ENCODE data around the gene LAMC3.
"Not testable (repeated sequence)": the region's sequence is repeated elsewhere in the genome, so short reads cannot be mapped to it uniquely, and the experiment has no call there.

LAMC3 gene

DNA sequence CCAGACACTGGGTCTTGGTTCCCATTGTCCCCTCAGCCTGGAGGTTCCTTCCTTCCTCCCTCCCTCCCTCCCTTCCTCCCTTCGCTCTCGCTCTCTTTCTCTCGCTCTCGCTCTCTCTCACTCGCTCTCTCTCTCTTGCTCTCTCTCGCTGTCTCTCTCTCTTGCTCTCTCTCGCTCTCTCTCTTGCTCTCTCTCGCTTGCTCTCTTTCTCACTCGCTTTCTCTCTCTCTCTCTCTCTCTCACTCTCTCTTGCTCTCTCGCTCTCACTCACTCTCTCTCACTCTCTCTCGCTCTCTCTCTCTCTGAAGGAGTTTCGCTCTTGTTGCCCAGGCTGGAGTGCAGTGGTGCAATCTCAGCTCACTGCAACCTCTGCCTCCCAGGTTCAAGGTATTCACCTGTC is 23.4 kb downstream of the LAMC3 start:
- Mint-ChIP-seq H3K27ac (no peak overlapping the region), H3K4me3 (no peak overlapping the region), H3K9me3 (ENCODE audit: low read depth) (no peaks in the 10 kb centered on the region), H3K27me3 (no peaks in the 10 kb centered on the region), H3K36me3 (no peaks in the 10 kb centered on the region), H3K4me1 (ENCODE audit: low read depth) (no peaks in the 10 kb centered on the region)

DNA sequence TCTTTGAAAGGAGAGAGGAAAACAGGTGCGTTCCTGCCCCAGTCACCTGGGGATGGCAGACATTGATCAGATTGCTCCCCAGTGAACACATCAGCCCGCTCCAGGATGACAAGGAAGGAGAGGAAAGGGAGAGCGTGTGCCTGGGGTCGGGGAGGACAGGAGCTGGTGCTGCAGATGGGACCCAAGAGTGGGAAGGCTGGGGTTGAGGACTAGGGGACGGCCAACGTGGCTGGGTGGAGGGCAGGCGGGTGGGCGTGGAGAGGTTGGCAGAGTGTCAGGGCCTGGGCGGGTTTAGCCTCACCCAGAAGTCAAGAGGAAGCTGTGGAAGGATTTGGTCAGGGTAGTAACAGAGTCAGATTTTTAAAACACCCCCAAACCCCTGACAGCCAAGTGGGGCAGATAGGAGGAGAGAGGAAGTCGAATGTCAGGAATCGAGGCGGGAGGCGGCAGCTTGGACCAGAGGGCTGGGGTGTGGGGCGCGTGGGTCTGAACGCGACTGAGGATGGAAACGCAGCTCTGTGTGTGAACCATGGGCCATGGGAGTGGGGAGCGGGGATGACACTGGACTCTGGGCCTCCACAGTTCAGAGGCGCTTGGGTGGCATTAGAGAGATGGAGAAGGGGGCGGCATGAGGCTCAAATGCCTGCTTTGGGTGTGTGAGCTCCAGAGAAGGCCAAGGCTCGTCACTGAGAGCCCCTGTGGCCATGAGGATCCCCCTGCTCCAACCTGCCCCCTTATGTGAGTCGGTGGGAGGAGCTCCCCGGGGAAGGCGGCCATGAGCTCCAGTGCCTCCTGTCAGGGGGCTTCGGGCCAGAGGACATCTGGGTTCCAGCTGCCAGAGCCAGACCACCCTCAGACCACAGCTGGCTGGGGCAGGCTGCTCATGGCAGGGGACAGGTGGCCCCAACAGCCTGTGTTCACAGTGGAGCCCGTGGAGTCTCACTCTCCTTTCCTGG is 24.6 kb downstream of the LAMC3 start:
- H3K27ac Mint-ChIP-seq = no peak overlapping the region
- H3K9me3 Mint-ChIP-seq (ENCODE audit: low read depth) = no peaks in the 10 kb centered on the region
- no peaks in the 10 kb centered on the region for H3K27me3 Mint-ChIP-seq
- no peaks in the 10 kb centered on the region for H3K36me3 Mint-ChIP-seq
- H3K4me3 Mint-ChIP-seq = no peak overlapping the region
- H3K4me1 Mint-ChIP-seq (ENCODE audit: low read depth) = no peaks in the 10 kb centered on the region

DNA sequence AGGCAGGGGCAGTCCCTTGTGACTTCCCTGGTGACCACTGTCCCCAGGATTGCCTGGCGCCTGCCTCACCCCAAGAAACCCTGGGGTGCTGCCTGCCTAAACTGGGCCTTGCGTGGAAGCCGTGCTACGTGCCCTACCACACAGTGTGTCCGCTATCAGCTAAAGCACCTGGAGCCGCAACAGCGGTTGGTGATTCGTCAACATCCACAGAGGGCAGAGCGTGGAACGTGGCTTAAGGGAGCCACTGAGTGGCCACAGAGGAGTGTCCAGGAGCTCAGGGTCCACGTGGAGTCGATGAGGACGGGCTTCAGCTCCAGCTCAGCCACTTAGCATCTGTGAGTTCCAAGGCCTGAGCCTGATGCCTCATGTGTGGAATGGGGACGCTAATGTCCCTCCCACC is 25.3 kb downstream of the LAMC3 start:
- Mint-ChIP-seq H3K4me1 (ENCODE audit: low read depth) (no peaks in the 10 kb centered on the region), H3K27me3 (no peaks in the 10 kb centered on the region), H3K4me3 (no peak overlapping the region), H3K27ac (no peak overlapping the region), H3K36me3 (no peaks in the 10 kb centered on the region), H3K9me3 (ENCODE audit: low read depth) (no peaks in the 10 kb centered on the region)

DNA sequence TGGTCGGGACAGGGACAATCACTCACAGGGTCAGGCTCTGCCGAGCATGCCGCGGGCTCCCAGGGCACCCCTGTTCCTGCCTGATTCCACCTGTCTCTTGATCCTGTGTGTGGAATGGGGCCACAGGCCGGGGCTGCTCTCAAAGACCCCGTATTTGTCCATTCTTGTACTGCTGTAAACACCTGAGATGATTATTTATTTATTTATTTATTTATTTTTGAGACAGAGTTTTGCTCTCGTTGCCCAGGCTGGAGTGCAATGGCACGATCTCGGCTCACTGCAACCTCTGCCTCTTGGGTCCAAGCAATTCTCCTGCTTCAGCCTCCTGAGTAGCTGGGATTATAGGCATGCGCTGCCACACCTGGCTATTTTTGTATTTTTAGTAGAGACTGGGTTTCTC is 25.8 kb downstream of the LAMC3 start:
- not testable (repeated sequence) for H3K27me3 Mint-ChIP-seq; H3K4me3 Mint-ChIP-seq; H3K4me1 Mint-ChIP-seq (ENCODE audit: low read depth); H3K27ac Mint-ChIP-seq; H3K36me3 Mint-ChIP-seq; H3K9me3 Mint-ChIP-seq (ENCODE audit: low read depth)

DNA sequence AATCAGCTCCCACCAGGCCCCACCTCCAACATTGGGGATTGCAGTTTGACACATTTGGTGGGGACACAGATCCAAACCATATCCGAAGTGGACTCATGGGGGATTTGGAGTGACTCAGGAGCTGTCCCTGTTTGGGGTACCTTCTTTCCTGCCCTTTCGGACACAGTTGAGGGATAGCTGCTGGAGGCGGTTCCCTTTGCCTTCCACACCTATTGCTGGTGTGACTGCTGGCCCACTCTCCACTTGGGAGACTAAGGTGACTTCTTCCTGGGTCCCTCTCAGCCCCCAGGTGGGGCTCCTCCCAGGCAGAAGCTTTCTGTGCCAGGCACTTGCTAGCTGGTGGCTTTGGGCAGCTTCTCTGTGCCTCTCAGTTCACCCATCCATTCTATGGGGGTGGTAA is 26.6 kb downstream of the LAMC3 start:
- no peak overlapping the region for H3K27ac Mint-ChIP-seq
- no peaks in the 10 kb centered on the region for H3K9me3 Mint-ChIP-seq (ENCODE audit: low read depth)
- no peaks in the 10 kb centered on the region for H3K4me1 Mint-ChIP-seq (ENCODE audit: low read depth)
- H3K27me3 Mint-ChIP-seq = no peaks in the 10 kb centered on the region
- H3K36me3 Mint-ChIP-seq = no peaks in the 10 kb centered on the region
- H3K4me3 Mint-ChIP-seq = no peak overlapping the region

DNA sequence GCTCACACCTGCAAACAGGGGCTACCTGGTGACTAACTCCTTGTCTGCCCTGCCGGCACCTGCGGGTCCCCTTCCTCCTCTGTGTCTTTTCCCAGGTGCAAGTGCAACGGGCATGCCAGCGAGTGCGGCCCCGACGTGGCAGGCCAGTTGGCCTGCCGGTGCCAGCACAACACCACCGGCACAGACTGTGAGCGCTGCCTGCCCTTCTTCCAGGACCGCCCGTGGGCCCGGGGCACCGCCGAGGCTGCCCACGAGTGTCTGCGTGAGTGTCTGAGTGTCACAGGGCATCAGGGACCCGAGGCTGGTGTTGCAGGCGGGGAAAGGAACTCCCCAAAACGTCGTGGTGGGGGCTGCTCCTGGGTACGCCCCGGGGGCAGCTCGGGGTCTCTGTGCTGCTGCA is 27.1 kb downstream of the LAMC3 start:
- Mint-ChIP-seq H3K36me3 (no peaks in the 10 kb centered on the region), H3K9me3 (ENCODE audit: low read depth) (no peaks in the 10 kb centered on the region), H3K27me3 (no peaks in the 10 kb centered on the region), H3K4me3 (no peak overlapping the region), H3K4me1 (ENCODE audit: low read depth) (no peaks in the 10 kb centered on the region), H3K27ac (no peak overlapping the region)

DNA sequence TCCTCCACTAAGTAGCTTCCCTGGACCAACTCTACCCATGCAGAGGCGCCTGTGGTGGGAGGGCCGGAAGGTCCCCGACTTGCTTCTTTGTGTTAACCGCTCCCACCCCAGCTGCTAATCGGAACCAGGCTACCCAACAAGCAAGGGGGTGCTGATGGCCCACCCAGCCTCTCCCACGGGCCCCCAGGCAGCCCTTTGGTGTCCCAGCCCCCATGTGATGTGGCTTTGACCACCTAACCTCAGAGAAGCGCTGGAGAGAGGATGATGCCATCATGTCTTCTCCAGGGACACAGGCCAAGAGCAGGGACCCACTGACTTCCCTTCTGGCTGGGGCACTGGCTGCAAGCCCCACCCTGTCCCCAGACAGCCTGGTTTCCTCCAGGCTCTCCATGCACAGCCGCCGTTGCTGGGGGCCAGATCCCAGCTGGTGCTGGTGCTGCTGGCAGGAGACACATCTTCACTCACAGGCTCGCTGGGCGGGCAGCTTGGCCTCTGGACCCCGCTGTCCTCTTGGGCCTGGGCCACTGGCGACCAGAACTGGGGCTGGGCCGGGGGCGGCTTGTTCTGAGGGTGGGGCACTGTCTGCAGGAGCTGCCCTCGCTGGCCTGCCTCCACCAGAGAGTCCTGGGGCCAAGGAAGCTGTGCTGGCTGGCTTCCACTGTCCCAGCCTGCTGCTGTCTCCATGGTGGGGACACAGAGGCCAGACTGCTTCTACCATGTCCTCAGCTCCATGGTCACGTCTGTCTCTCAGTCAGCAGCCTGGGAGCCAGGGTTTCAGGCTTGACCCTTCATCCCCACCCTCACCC is 27.8 kb downstream of the LAMC3 start:
- no peaks in the 10 kb centered on the region for H3K27me3 Mint-ChIP-seq
- H3K36me3 Mint-ChIP-seq = no peaks in the 10 kb centered on the region
- H3K9me3 Mint-ChIP-seq (ENCODE audit: low read depth) = no peaks in the 10 kb centered on the region
- no peaks in the 10 kb centered on the region for H3K4me1 Mint-ChIP-seq (ENCODE audit: low read depth)
- H3K4me3 Mint-ChIP-seq = no peak overlapping the region
- no peak overlapping the region for H3K27ac Mint-ChIP-seq

DNA sequence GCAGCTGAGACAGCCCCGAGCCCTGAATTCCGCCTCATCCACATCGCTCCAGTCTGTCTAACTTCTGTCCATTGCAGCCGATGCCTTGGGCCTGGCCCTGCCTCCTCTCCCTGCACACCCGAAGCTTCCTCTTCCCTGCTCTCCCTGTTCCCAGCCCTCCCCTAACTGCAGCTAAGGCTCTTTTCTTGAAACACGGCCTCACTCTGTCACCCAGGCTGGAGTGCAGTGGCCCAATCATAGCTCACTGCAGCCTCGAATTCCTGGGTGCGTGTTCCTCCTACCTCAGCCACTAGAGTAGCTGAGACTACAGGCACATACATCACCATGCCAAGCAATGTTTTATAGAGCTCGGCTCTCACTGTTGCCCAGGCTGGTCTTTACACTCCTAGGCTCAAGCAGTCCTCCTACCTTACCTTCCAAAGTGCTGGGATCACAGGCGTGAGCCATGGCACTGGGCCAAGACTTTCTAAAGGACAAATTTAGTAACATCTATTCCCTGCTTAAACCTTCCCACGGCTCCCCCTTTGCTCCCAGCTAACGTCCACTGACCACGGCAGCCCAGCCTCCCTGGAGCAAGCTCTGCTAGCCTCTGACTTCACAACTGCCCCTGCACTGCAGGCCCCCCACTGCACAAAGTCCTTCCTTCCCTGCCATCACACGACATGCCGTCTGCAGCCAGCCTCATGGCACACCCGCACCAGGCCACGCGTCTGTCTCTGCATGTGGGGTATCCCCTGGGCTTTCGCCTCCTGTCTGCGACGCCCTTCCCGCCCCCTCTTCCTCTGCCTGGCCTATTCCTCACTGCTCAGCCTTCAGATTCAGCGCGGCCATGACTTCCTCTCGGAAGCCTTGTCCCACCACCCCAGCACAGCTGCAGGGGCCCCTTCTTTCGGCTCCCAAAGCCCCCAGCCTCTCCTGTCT is 28.6 kb downstream of the LAMC3 start:
- Mint-ChIP-seq H3K9me3 (ENCODE audit: low read depth) (no peaks in the 10 kb centered on the region), H3K4me3 (no peak overlapping the region), H3K4me1 (ENCODE audit: low read depth) (no peaks in the 10 kb centered on the region), H3K27me3 (no peaks in the 10 kb centered on the region), H3K27ac (no peak overlapping the region), H3K36me3 (no peaks in the 10 kb centered on the region)

DNA sequence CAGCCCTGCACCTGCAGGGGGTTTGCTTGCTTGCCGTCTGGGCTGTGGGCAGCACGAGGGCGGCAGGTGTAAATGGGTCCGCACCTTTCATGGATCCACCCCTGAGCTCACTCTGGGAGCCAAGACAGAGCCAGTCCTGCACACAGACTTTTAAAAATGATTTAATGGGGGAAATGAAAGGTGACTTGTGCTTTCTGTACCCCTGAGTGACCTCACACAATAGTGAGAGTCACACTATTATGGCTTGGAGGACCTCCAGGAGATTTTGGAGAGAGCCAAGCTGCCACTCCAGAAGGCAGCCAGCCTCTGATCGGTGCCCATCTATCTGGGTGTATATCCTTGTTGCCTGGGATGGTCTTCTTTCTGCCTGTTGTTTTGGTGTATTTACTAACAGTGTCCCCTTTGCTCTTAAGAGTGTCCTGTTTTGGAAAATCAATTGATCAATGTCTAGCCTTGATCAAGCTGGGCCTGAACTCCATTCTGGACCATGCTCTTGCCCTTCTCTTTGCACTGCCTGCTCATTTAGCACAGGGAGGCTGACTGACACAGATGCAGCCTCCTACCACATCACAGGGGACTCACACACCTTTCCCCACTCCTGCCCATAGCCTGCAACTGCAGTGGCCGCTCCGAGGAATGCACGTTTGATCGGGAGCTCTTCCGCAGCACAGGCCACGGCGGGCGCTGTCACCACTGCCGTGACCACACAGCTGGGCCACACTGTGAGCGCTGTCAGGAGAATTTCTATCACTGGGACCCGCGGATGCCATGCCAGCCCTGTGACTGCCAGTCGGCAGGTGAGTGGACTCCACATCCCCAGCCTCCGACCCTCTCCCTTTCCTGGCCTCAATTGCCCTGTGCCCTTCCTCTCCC is 29.5 kb downstream of the LAMC3 start:
- Mint-ChIP-seq H3K27me3 (no peaks in the 10 kb centered on the region), H3K4me3 (no peak overlapping the region), H3K4me1 (ENCODE audit: low read depth) (no peaks in the 10 kb centered on the region), H3K9me3 (ENCODE audit: low read depth) (no peaks in the 10 kb centered on the region), H3K36me3 (no peaks in the 10 kb centered on the region), H3K27ac (no peak overlapping the region)

DNA sequence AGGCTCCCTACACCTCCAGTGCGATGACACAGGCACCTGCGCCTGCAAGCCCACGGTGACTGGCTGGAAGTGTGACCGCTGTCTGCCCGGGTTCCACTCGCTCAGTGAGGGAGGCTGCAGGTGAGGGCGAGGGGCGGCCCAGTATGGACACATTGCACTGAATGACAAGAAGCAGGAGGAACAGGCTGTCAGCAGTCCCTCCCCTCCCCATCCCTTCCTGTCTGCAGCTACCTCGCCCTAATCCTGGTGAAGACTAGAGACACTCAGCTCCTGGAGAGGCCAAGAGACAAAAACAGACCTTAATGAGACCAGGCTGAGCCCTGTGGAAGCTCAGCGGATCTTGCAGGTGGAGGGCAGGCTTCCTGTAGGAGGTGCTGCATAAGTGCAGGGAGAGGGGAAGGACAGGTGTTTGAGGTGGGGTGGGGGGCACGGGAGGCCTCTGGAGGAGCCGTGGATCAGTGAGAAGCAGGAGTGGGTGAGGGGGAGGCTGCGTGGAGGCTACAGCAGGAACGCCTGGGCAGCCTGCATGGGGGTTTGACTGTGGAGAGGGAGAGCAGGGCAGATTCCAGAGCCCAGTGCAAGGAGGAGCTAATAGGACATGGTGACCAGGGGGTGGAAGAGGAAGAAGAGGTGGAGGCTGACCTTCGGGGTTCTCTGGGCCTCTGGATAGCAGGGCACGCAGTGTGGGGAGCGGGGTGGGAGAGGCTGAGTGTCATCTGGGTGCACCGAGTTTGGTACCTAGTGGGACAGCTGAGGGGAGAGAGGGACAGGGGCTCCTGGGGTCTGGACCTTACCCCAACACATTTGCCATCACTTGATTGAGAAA is 30.4 kb downstream of the LAMC3 start:
- Mint-ChIP-seq H3K9me3 (ENCODE audit: low read depth) (no peaks in the 10 kb centered on the region), H3K27ac (no peak overlapping the region)

DNA sequence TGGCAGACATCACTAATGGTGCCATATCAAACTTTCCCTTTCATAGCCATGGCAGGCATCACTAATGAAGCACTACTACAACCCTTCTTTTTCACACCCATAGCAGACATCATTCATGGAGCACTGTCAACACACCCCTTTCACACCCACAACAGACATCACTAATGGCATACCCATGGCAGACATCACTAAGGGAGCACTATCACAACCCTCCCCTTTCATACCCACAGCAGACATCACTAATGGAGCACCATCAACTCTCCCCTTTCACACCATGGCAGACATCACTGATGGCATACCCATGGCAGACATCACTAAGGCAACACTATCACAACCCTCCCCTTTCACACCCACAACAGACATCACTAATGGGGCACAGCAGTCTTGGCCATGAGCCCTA is 33.7 kb downstream of the LAMC3 start:
- H3K9me3 Mint-ChIP-seq (ENCODE audit: low read depth) = no peaks in the 10 kb centered on the region
- H3K27ac Mint-ChIP-seq = no peak overlapping the region
- H3K27me3 Mint-ChIP-seq = no peaks in the 10 kb centered on the region
- peaks cover 5% of the 10 kb centered on the region for H3K4me1 Mint-ChIP-seq (ENCODE audit: low read depth)
- no peaks in the 10 kb centered on the region for H3K36me3 Mint-ChIP-seq
- no peak overlapping the region for H3K4me3 Mint-ChIP-seq

More for the DNA sequence above, 30.4 kb downstream of the LAMC3 start:
- no peaks in the 10 kb centered on the region for H3K27me3 Mint-ChIP-seq
- H3K4me3 Mint-ChIP-seq = no peak overlapping the region
- no peaks in the 10 kb centered on the region for H3K4me1 Mint-ChIP-seq (ENCODE audit: low read depth)
- H3K36me3 Mint-ChIP-seq = no peaks in the 10 kb centered on the region

DNA sequence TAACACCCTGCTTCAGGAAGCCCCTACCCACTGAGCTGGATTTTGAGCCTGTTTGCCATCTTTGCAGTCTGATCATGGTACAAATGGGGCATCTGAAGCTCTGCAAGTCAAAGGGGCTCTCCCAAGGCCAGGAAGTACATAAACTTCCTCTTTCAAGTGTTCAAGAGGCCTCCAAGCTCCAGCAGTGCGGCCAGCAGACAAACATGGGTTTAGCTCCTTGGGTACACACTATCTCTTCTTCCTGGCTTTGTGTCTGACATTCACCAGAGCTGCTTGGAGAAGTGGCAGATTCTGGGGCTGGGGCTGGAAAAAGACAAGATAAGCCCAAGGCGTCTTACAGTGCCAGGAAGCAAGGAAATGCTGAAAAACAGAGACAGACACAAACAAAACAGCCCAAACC is 34.1 kb downstream of the LAMC3 start:
- H3K4me3 Mint-ChIP-seq = no peak overlapping the region
- H3K4me1 Mint-ChIP-seq (ENCODE audit: low read depth) = peaks cover 5% of the 10 kb centered on the region
- no peaks in the 10 kb centered on the region for H3K27me3 Mint-ChIP-seq
- no peaks in the 10 kb centered on the region for H3K36me3 Mint-ChIP-seq
- H3K9me3 Mint-ChIP-seq (ENCODE audit: low read depth) = no peaks in the 10 kb centered on the region
- no peak overlapping the region for H3K27ac Mint-ChIP-seq

DNA sequence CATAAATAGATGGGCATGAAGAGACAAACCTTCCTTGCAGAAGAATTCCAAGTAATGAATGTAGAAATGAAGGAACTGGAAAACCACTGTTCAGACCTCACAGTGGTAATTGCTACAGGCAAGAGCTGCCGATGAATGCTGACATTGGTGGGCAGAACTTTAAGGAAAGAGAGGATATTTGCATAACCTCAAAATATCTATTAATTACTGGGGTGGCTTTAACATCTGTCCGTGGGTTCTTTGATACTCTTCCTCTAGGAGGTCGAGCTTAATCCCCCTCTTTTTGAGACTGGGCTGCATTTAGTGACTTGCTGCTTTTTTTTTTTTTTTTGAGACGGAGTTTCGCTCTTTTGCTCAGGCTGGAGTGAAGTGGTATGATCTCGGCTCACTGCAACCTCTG is 34.7 kb downstream of the LAMC3 start:
- no peak overlapping the region for H3K4me3 Mint-ChIP-seq
- no peaks in the 10 kb centered on the region for H3K36me3 Mint-ChIP-seq

More for the DNA sequence above, 34.7 kb downstream of the LAMC3 start:
- Mint-ChIP-seq H3K4me1 (ENCODE audit: low read depth) (peaks cover 8% of the 10 kb centered on the region), H3K27ac (no peak overlapping the region), H3K9me3 (ENCODE audit: low read depth) (no peaks in the 10 kb centered on the region), H3K27me3 (peaks cover 2% of the 10 kb centered on the region)

All from activated naive CD8-positive, alpha-beta T cell (primary cell).